Fibroblast of lung (primary cell): ENCODE measurements around the gene TPD52L1. TPM values are rescaled to one million over a fixed set of nuclear protein-coding genes. Genes with fewer than 3 reads are reported as not detected.

Source experiments
- DNase-seq, 2 donors: peaks; one replicate each; pipeline versions ENCODE4 v3.0.0 to v3.0.0-alpha.2; 2010; ENCODE audit warnings: low read depth in 2 of 2
- H2AFZ ChIP-seq: 2 replicates; pipeline ENCODE4 v1.5.1; 2012; ENCODE audit warnings: low read length, control low read depth, inconsistent platforms
- H3K27ac ChIP-seq: 2 replicates; pipeline ENCODE4 v1.5.1; 2011; ENCODE audit warnings: low read length, control low read depth; ENCODE audit not compliant: insufficient read depth
- H3K27me3 ChIP-seq: 2 replicates; pipeline ENCODE4 v1.5.1; 2011; ENCODE audit warnings: mild to moderate bottlenecking, low read length; ENCODE audit not compliant: control insufficient read depth, insufficient read depth
- H3K36me3 ChIP-seq: 2 replicates; pipeline ENCODE4 v1.5.1; 2011; ENCODE audit warnings: low read length; ENCODE audit not compliant: control insufficient read depth, insufficient read depth
- H3K4me1 ChIP-seq: 2 replicates; pipeline ENCODE4 v1.5.1; 2011; ENCODE audit warnings: low read length; ENCODE audit not compliant: control insufficient read depth, insufficient read depth; ENCODE audit errors: extremely low read depth
- H3K4me2 ChIP-seq: 2 replicates; pipeline ENCODE4 v1.5.1; 2011; ENCODE audit warnings: low read length, control low read depth; ENCODE audit not compliant: insufficient read depth; ENCODE audit errors: extremely low read depth
- H3K4me3 ChIP-seq, 4 experiments: fragments of 200-600 bp in 1 of 4; sonication (generic) in 1 of 4; replicated peaks in 1 of 4; 2 replicates each; pipeline ENCODE4 v1.5.1; 2011 to 2016; ENCODE audit warnings: low read length in 4 of 4, low read depth in 3 of 4, mild to moderate bottlenecking in 3 of 4, control low read depth in 2 of 4, inconsistent platforms in 1 of 4, mixed read lengths in 1 of 4; ENCODE audit not compliant: insufficient read depth in 1 of 4; ENCODE audit errors: control extremely low read depth in 1 of 4
- H3K79me2 ChIP-seq: 2 replicates; pipeline ENCODE4 v1.5.1; 2012; ENCODE audit warnings: mild to moderate bottlenecking, low read length, inconsistent platforms; ENCODE audit not compliant: control insufficient read depth, insufficient read depth
- H3K9ac ChIP-seq: 2 replicates; pipeline ENCODE4 v1.5.1; 2011; ENCODE audit warnings: mild to moderate bottlenecking, low read length, control low read depth; ENCODE audit not compliant: insufficient read depth
- H3K9me3 ChIP-seq: 2 replicates; pipeline ENCODE4 v1.5.1; 2012; ENCODE audit warnings: low read depth, low read length; ENCODE audit not compliant: control insufficient read depth, insufficient read depth
- H4K20me1 ChIP-seq: 2 replicates; pipeline ENCODE4 v1.5.1; 2011; ENCODE audit warnings: low read length; ENCODE audit not compliant: control insufficient read depth, insufficient read depth; ENCODE audit errors: extremely low read depth
- CTCF ChIP-seq, 2 donors: IDR thresholded peaks in 1 of 2; conservative IDR thresholded peaks in 1 of 2; 1 replicate in 1 of 2; 2 replicates in 1 of 2; pipeline ENCODE4 v1.5.1; 2011 to 2012; ENCODE audit warnings: low read length in 2 of 2, control low read depth in 1 of 2, inconsistent platforms in 1 of 2, low read depth in 1 of 2, mild to moderate bottlenecking in 1 of 2
- EZH2 ChIP-seq: IDR thresholded peaks from 2 replicates; pipeline ENCODE4 v1.5.1; 2012; ENCODE audit warnings: low read length, control low read depth, mild to moderate bottlenecking; ENCODE audit errors: missing control alignments
- polyA plus RNA-seq, 2 donors: library from polyadenylated mRNA; depleted of rRNA in 1 of 2; stranded (reverse) in 1 of 2; unstranded in 1 of 2; fragments of >200 nt; gene quantifications; 2 replicates each; pipeline ENCODE4 v1.2.1, GENCODE V29; 2011 to 2012; ENCODE audit warnings: missing spikeins in 1 of 2
- total RNA-seq: library from RNA; depleted of rRNA; stranded (reverse); fragments of >200 nt; gene quantifications from 2 replicates; pipeline ENCODE4 v1.2.1, GENCODE V29; 2014

Gene TPD52L1
- total and polyA plus RNA-seq, 2 donors (not counting 1 experiment from before 2014, with no cell fraction given): 41.0 to 75.9 TPM

- Histone ChIP-seq H3K27me3 (no peaks in the 10 kb centered on the region), H2AFZ (no peak overlapping the region), H3K9ac (no peak overlapping the region), H3K4me1 (peaks cover 3% of the 10 kb centered on the region), H4K20me1 (no peaks in the 10 kb centered on the region), H3K79me2 (no peaks in the 10 kb centered on the region), H3K27ac (no peak overlapping the region), H3K36me3 (no peaks in the 10 kb centered on the region), H3K4me3 (no peak overlapping the region), H3K9me3 (no peaks in the 10 kb centered on the region), H3K4me2 (no peak overlapping the region)
- DNase-seq: no peak
- no peak for TF ChIP-seq EZH2
- TF ChIP-seq CTCF (conservative IDR thresholded peaks at IDR 0.05 in 1 of 2, IDR thresholded peaks at IDR 0.05 in 1 of 2; ENCODE audit: low read depth in 1 of 2, low read length in 2 of 2): no peak
Measured at GRCh38 chr6:125227244-125227643, 73.7 kb downstream of the TPD52L1 start.

GRCh38 chr6:125228981-125229479 lies 75.5 kb downstream of the TPD52L1 start:
- Histone ChIP-seq H3K36me3 (no peaks in the 10 kb centered on the region), H3K4me2 (peak overlapping the region; percentile 56), H3K27me3 (no peaks in the 10 kb centered on the region), H3K4me3 (peak overlapping the region in 2 of 4 experiments; percentile 32 to 38), H3K9ac (no peak overlapping the region), H3K4me1 (peaks cover 3% of the 10 kb centered on the region), H3K9me3 (no peaks in the 10 kb centered on the region), H2AFZ (peak overlapping the region; percentile 71), H3K27ac (no peak overlapping the region), H4K20me1 (no peaks in the 10 kb centered on the region), H3K79me2 (no peaks in the 10 kb centered on the region)
- TF ChIP-seq CTCF (conservative IDR thresholded peaks at IDR 0.05 in 1 of 2, IDR thresholded peaks at IDR 0.05 in 1 of 2; ENCODE audit: low read depth in 1 of 2, low read length in 2 of 2) (no peak), EZH2 (no peak)
- peak in 1 of 2 donors; percentile 16 for DNase-seq

- TF ChIP-seq EZH2: no peak
- TF ChIP-seq CTCF (conservative IDR thresholded peaks at IDR 0.05 in 1 of 2, IDR thresholded peaks at IDR 0.05 in 1 of 2; ENCODE audit: low read depth in 1 of 2, low read length in 2 of 2): no peak
- Histone ChIP-seq H3K27ac (no peak overlapping the region), H4K20me1 (no peaks in the 10 kb centered on the region), H3K4me1 (peaks cover 3% of the 10 kb centered on the region), H2AFZ (no peak overlapping the region), H3K4me3 (no peak overlapping the region), H3K9ac (no peak overlapping the region), H3K79me2 (no peaks in the 10 kb centered on the region), H3K4me2 (no peak overlapping the region), H3K36me3 (no peaks in the 10 kb centered on the region), H3K27me3 (no peaks in the 10 kb centered on the region), H3K9me3 (no peaks in the 10 kb centered on the region)
- DNase-seq: peak in 1 of 2 donors; percentile 38
Measured at GRCh38 chr6:125230674-125231073, 77.1 kb downstream of the TPD52L1 start.
